Vagina (tissue), 2 donors: ENCODE data around the gene SNAI1.

Experiments
- CTCF ChIP-seq, 3 experiments: fragments of 450-650 bp in 2 of 3; fragments of 200-600 bp in 1 of 3; sonication (generic) in 1 of 3; IDR thresholded peaks; one replicate each; pipeline ENCODE4 v1.5.1; 2017 to 2019; ENCODE audit warnings: antibody characterized with exemption in 3 of 3, mild to moderate bottlenecking in 2 of 3, moderate library complexity in 2 of 3
- POLR2A ChIP-seq, 2 donors: fragments of 450-650 bp; IDR thresholded peaks; one replicate each; pipeline ENCODE4 v1.6.1; 2017; ENCODE audit warnings: antibody characterized with exemption in 2 of 2, mild to moderate bottlenecking in 2 of 2, moderate library complexity in 2 of 2

GRCh38 chr20:50015993-50016770 lies 33.4 kb downstream of the SNAI1 start:
- no peak for TF ChIP-seq POLR2A (IDR thresholded peaks at IDR 0.05)
- TF ChIP-seq CTCF (IDR thresholded peaks at IDR 0.05) = no peak
